Fibroblast of skin of right biceps (primary cell): ENCODE results near the gene MRPL36.
"Not testable (repeated sequence)": the region's sequence is repeated elsewhere in the genome, so short reads cannot be mapped to it uniquely, and the experiment has no call there.

Experiments used
- DNase-seq: peaks from one replicate; pipeline ENCODE4 v3.0.0-alpha.2; 2013

The MRPL36 gene

GRCh38 chr5:1831677-1832313 lies 32.2 kb upstream of the MRPL36 start:
- no peak for DNase-seq

GRCh38 chr5:1831257-1831656 lies 31.6 kb upstream of the MRPL36 start:
- no peak for DNase-seq

- DNase-seq: no peak
Measured at GRCh38 chr5:1830571-1831228, 31.1 kb upstream of the MRPL36 start.

- DNase-seq: no peak
Measured at GRCh38 chr5:1827886-1828397, 28.3 kb upstream of the MRPL36 start.

- DNase-seq: no peak
Measured at GRCh38 chr5:1827025-1827885, 27.6 kb upstream of the MRPL36 start.

GRCh38 chr5:1826235-1826980 lies 26.8 kb upstream of the MRPL36 start:
- DNase-seq: no peak

- DNase-seq: no peak
Measured at GRCh38 chr5:1824903-1825841, 25.5 kb upstream of the MRPL36 start.

GRCh38 chr5:1824109-1824821 lies 24.6 kb upstream of the MRPL36 start:
- no peak for DNase-seq

GRCh38 chr5:1823381-1824034 lies 23.9 kb upstream of the MRPL36 start:
- no peak for DNase-seq

GRCh38 chr5:1821862-1822261 lies 22.2 kb upstream of the MRPL36 start:
- DNase-seq: no peak

GRCh38 chr5:1820926-1821325 lies 21.3 kb upstream of the MRPL36 start:
- DNase-seq: no peak

GRCh38 chr5:1820381-1820780 lies 20.7 kb upstream of the MRPL36 start:
- DNase-seq: no peak

- DNase-seq: no peak
Measured at GRCh38 chr5:1819458-1819857, 19.8 kb upstream of the MRPL36 start.

- DNase-seq: no peak
Measured at GRCh38 chr5:1818784-1819183, 19.1 kb upstream of the MRPL36 start.

- DNase-seq: no peak
Measured at GRCh38 chr5:1817261-1818043, 17.8 kb upstream of the MRPL36 start.

GRCh38 chr5:1816495-1817089 lies 17.0 kb upstream of the MRPL36 start:
- not testable (repeated sequence) for DNase-seq

- DNase-seq: no peak
Measured at GRCh38 chr5:1815881-1816292, 16.2 kb upstream of the MRPL36 start.

GRCh38 chr5:1815071-1815786 lies 15.6 kb upstream of the MRPL36 start:
- DNase-seq: no peak
